Measurements from ENCODE around the gene KCNIP4. TPM values are rescaled to one million over a fixed set of nuclear protein-coding genes. Genes with fewer than 3 reads are reported as not detected.
A peak's percentile ranks its signal among the peaks of the same experiment; 100 is the strongest.

The KCNIP4 gene
- total and polyA plus RNA-seq, 2 of the 4 experiments (the other 2 are of a cell fraction), result not detected

GRCh38 chr4:20764366-20764992 is 1184.1 kb downstream of the KCNIP4 start:
- no peak overlapping the region for H3K27ac ChIP-seq (ENCODE audit: insufficient read depth, low read length)
- in situ Hi-C loops (cut with MboI; ENCODE audit: low sequenced_read_pairs) (no loop called here), intact Hi-C loops (cut with micrococcal nuclease) (no loop called here), dilution Hi-C loops (cut with HindIII; ENCODE audit: low sequenced_read_pairs, unreplicated experiment) (no loop called here)
- no peak overlapping the region for H3K14ac ChIP-seq (replicated peaks; ENCODE audit: low read depth, low read length)
- no peak overlapping the region for H3K4ac ChIP-seq (ENCODE audit: low read depth, low read length)
- no peaks in the 10 kb centered on the region for H3K4me1 ChIP-seq (ENCODE audit: control insufficient read depth, insufficient read depth, low read length)
- no peak overlapping the region for H3K23ac ChIP-seq (ENCODE audit: low read depth, low read length)
- BruUV-seq (replicated peaks), result no TSS peak
- no peak overlapping the region for H4K8ac ChIP-seq (ENCODE audit: low read depth in 2 of 2, low read length in 2 of 2)
- ChIA-PET CTCF (interaction anchor here (1.9 kb wide), 1 partner anchor 9 kb away, joined by 8 read pairs; no protein-coding TSS in a partner anchor), POLR2A (ENCODE audit: unreplicated experiment) (no interaction called here)
- H3K18ac ChIP-seq (ENCODE audit: low read depth, low read length), result no peak overlapping the region
- no peaks in the 10 kb centered on the region for H3K9me1 ChIP-seq (ENCODE audit: insufficient read depth, low read length)
- TF ChIP-seq SMC3 (IDR thresholded peaks at IDR 0.05; ENCODE audit: low read depth, low read length) (no peak), MXI1 (IDR thresholded peaks at IDR 0.05; ENCODE audit: borderline replicate concordance, low read depth, low read length) (no peak), BHLHE40 (IDR thresholded peaks at IDR 0.05; ENCODE audit: low read depth, low read length) (no peak)
- no peak overlapping the region for H4K5ac ChIP-seq (ENCODE audit: low read depth, low read length)
- H3K36me3 ChIP-seq (ENCODE audit: control insufficient read depth, insufficient read depth, low read length), result no peaks in the 10 kb centered on the region; the same call in 1 of the 2 replicates
- no peak overlapping the region for H2AFZ ChIP-seq (replicated peaks; ENCODE audit: low read length, poor library complexity)
- peak; percentile 28 for DNase-seq
- H3K79me1 ChIP-seq (ENCODE audit: low read depth in 1 of 2, low read length in 2 of 2), result no peaks in the 10 kb centered on the region
- no peak overlapping the region for H2AK9ac ChIP-seq (replicated peaks; ENCODE audit: low read depth, low read length, poor library complexity)
- no peaks in the 10 kb centered on the region for H3K9me3 ChIP-seq (ENCODE audit: control insufficient read depth, insufficient read depth, low read length)
- H2BK5ac ChIP-seq (ENCODE audit: low read depth, low read length, poor library complexity, severe bottlenecking), result no peak overlapping the region
- no peak overlapping the region for H3K9ac ChIP-seq (ENCODE audit: low read depth, low read length)
- H3K4me2 ChIP-seq (ENCODE audit: low read depth, low read length), result no peak overlapping the region
- no peak overlapping the region for H2BK120ac ChIP-seq (ENCODE audit: low read depth, low read length)
- 83% methylated on average over 4 of the region's 13 CpGs; no CpG with 5 or more reads in 1 of the 2 experiments for WGBS, 2 experiments (ENCODE audit: extremely low coverage in 2 of 2, insufficient read length in 1 of 2)
- no peak overlapping the region for H4K91ac ChIP-seq (ENCODE audit: insufficient read depth, low read depth, low read length)
- H2BK20ac ChIP-seq (ENCODE audit: low read depth, low read length), result no peak overlapping the region
- no peak overlapping the region for H2AK5ac ChIP-seq (ENCODE audit: low read depth, low read length)
- H4K20me1 ChIP-seq (ENCODE audit: insufficient read depth, low read length), result no peaks in the 10 kb centered on the region
- H3K4me3 ChIP-seq (ENCODE audit: insufficient read depth, low read depth, low read length), result no peak overlapping the region
- no peak overlapping the region for H2BK15ac ChIP-seq (ENCODE audit: low read depth, low read length)
- no peak for ATAC-seq (ENCODE audit: low read depth)
- no peaks in the 10 kb centered on the region for H3K27me3 ChIP-seq (ENCODE audit: control insufficient read depth, insufficient read depth, low read length)
- no peak overlapping the region for H3K56ac ChIP-seq (ENCODE audit: extremely low read depth, insufficient read depth, low read length)
